Astrocyte of the spinal cord (primary cell): ENCODE results near the gene SCRN3.

ENCODE experiments used
- DNase-seq: peaks from one replicate; pipeline ENCODE4 v3.0.0; 2011; ENCODE audit warnings: low read depth, low spot score
- H3K4me3 ChIP-seq: 2 replicates; pipeline ENCODE4 v1.5.1; 2011; ENCODE audit warnings: low read depth, mild to moderate bottlenecking, low read length, moderate library complexity
- CTCF ChIP-seq: IDR thresholded peaks from 2 replicates; pipeline ENCODE4 v1.5.1; 2012; ENCODE audit warnings: low read depth, mild to moderate bottlenecking, low read length, inconsistent platforms
- in situ Hi-C: cut with HindIII; loops from 2 replicates; pipeline ENCODE4 v1.10.0; 2017; ENCODE audit warnings: low sequenced_read_pairs

Gene SCRN3

GRCh38 chr2:174446531-174446930 lies 51.0 kb downstream of the SCRN3 start:
- no peak for DNase-seq
- TF ChIP-seq CTCF = no peak
- in situ Hi-C loops = no loop called here
- H3K4me3 ChIP-seq = no peak overlapping the region

GRCh38 chr2:174449033-174449432 lies 53.5 kb downstream of the SCRN3 start:
- no peak overlapping the region for H3K4me3 ChIP-seq
- in situ Hi-C loops = no loop called here
- no peak for TF ChIP-seq CTCF
- DNase-seq = no peak

GRCh38 chr2:174450021-174450816 lies 54.7 kb downstream of the SCRN3 start:
- TF ChIP-seq CTCF = no peak
- no peak overlapping the region for H3K4me3 ChIP-seq
- no peak for DNase-seq
- in situ Hi-C loops = no loop called here

GRCh38 chr2:174454566-174454965 lies 59.0 kb downstream of the SCRN3 start:
- H3K4me3 ChIP-seq = no peak overlapping the region
- TF ChIP-seq CTCF = no peak
- no peak for DNase-seq
- in situ Hi-C loops = no loop called here

GRCh38 chr2:174461221-174461620 lies 65.7 kb downstream of the SCRN3 start:
- no peak for DNase-seq
- TF ChIP-seq CTCF = no peak
- in situ Hi-C loops = no loop called here
- no peak overlapping the region for H3K4me3 ChIP-seq

GRCh38 chr2:174465327-174465726 lies 69.8 kb downstream of the SCRN3 start:
- H3K4me3 ChIP-seq = no peak overlapping the region
- in situ Hi-C loops = no loop called here
- no peak for DNase-seq
- TF ChIP-seq CTCF = no peak

GRCh38 chr2:174473796-174474195 lies 78.3 kb downstream of the SCRN3 start:
- no peak overlapping the region for H3K4me3 ChIP-seq
- no peak for TF ChIP-seq CTCF
- in situ Hi-C loops = no loop called here
- DNase-seq = peak; percentile 1
